Endothelial cell of umbilical vein (primary cell): ENCODE measurements around the gene HK1. TPM values are rescaled to one million over a fixed set of nuclear protein-coding genes. Genes with fewer than 3 reads are reported as not detected.

ENCODE experiments used
- BruUV-seq: library from RNA; stranded (reverse); fragments of 400-500 nt; replicated peaks from 2 replicates; lab custom pipeline; 2021; lab: Mats Ljungman, UMichigan
- CTCF ChIA-PET: fragments of 300-600, 350-600 bp; sonication (Branson Sonifier 250); formaldehyde crosslinking; loops from one replicate; lab custom pipeline; 2021; ENCODE audit warnings: antibody characterized with exemption, inconsistent platforms; lab: Charles Lee
- POLR2A ChIA-PET: fragments of 300-600, 350-600 bp; sonication (Branson Sonifier 250); formaldehyde crosslinking; loops from one replicate; lab custom pipeline; 2021; ENCODE audit warnings: antibody characterized with exemption, inconsistent platforms; lab: Charles Lee
- DNase-seq: peaks from one replicate; pipeline ENCODE4 v3.0.0-alpha.2; 2011; ENCODE audit warnings: low read depth, low spot score
- FAIRE-seq: peaks from 2 replicates; lab custom pipeline; 2011; peaks lifted over from hg19 to GRCh38; lab: Jason Lieb, UNC
- H2AFZ ChIP-seq: 2 replicates; pipeline ENCODE4 v1.6.0; 2012; ENCODE audit warnings: low read depth, low read length, control low read depth, inconsistent platforms
- H3K27ac ChIP-seq: 2 replicates; pipeline ENCODE4 v1.5.1; 2011; ENCODE audit warnings: low read depth, mild to moderate bottlenecking, control low read depth, low read length, moderate library complexity; ENCODE audit not compliant: insufficient read depth
- H3K27me3 ChIP-seq, 2 experiments: 2 replicates each; pipeline versions ENCODE4 v1.6.0 to v1.6.1; 2011; ENCODE audit warnings: low read length in 2 of 2, mixed read lengths in 1 of 2; ENCODE audit not compliant: control insufficient read depth in 2 of 2, insufficient read depth in 2 of 2
- H3K36me3 ChIP-seq, 2 experiments: 2 replicates in 1 of 2; 3 replicates in 1 of 2; pipeline ENCODE4 v1.5.1; 2011; ENCODE audit warnings: low read length in 2 of 2, mild to moderate bottlenecking in 1 of 2, moderate library complexity in 1 of 2; ENCODE audit not compliant: control insufficient read depth in 2 of 2, insufficient read depth in 2 of 2; ENCODE audit errors: extremely low read depth in 1 of 2
- H3K4me1 ChIP-seq: 3 replicates; pipeline ENCODE4 v1.5.1; 2011; ENCODE audit warnings: mild to moderate bottlenecking, low read length; ENCODE audit not compliant: control insufficient read depth, insufficient read depth; ENCODE audit errors: extremely low read depth
- H3K4me2 ChIP-seq: 2 replicates; pipeline ENCODE4 v1.6.1; 2011; ENCODE audit warnings: low read length, control low read depth, mixed read lengths; ENCODE audit not compliant: insufficient read depth
- H3K4me3 ChIP-seq, 3 experiments: fragments of 200-600 bp in 1 of 3; sonication (generic), shearing (Covaris generic) in 1 of 3; replicated peaks in 1 of 3; 2 replicates each; pipeline ENCODE4 v1.5.1; 2011 to 2016; ENCODE audit warnings: control low read depth in 3 of 3, low read length in 3 of 3, mild to moderate bottlenecking in 2 of 3, inconsistent platforms in 1 of 3, low read depth in 1 of 3, moderate library complexity in 1 of 3; ENCODE audit not compliant: insufficient read depth in 1 of 3
- H3K79me2 ChIP-seq: 2 replicates; pipeline ENCODE4 v1.6.0; 2012; ENCODE audit warnings: low read length, inconsistent platforms; ENCODE audit not compliant: control insufficient read depth, insufficient read depth
- H3K9ac ChIP-seq: replicated peaks from 2 replicates; pipeline ENCODE3; 2011; ENCODE audit warnings: low read length, control low read depth; ENCODE audit not compliant: insufficient read depth; ENCODE audit errors: extremely low read depth
- H3K9me1 ChIP-seq: replicated peaks from 3 replicates; pipeline ENCODE4 v1.6.0; 2011; ENCODE audit warnings: mild to moderate bottlenecking, low read length; ENCODE audit not compliant: control insufficient read depth, insufficient read depth; ENCODE audit errors: extremely low read depth
- H3K9me3 ChIP-seq: replicated peaks from 2 replicates; pipeline ENCODE4 v1.5.1; 2012; ENCODE audit warnings: low read length, inconsistent platforms; ENCODE audit not compliant: control insufficient read depth, insufficient read depth
- H4K20me1 ChIP-seq: replicated peaks from 2 replicates; pipeline ENCODE3; 2011; ENCODE audit warnings: mild to moderate bottlenecking, low read length; ENCODE audit not compliant: control insufficient read depth, insufficient read depth; ENCODE audit errors: extremely low read depth
- CTCF ChIP-seq, 2 donors: IDR thresholded peaks; 1 replicate in 1 of 2; 2 replicates in 1 of 2; pipeline ENCODE4 v1.5.1; 2011; ENCODE audit warnings: low read length in 2 of 2, mild to moderate bottlenecking in 2 of 2, moderate library complexity in 2 of 2, control low read depth in 1 of 2, inconsistent platforms in 1 of 2, low read depth in 1 of 2; ENCODE audit not compliant: insufficient read depth in 1 of 2; ENCODE audit errors: extremely low read depth in 1 of 2
- EZH2 ChIP-seq: IDR thresholded peaks from 2 replicates; pipeline ENCODE4 v1.6.1; 2012; ENCODE audit warnings: borderline replicate concordance, low read depth, mild to moderate bottlenecking, moderate library complexity, low read length, inconsistent platforms; ENCODE audit not compliant: severe bottlenecking
- GATA2 ChIP-seq: IDR thresholded peaks from 2 replicates; pipeline ENCODE4 v1.7.0; 2011; ENCODE audit warnings: low read depth, mild to moderate bottlenecking, moderate library complexity, mixed read lengths, low read length; ENCODE audit not compliant: insufficient read length, insufficient read depth
- JUN ChIP-seq: IDR thresholded peaks from 2 replicates; pipeline ENCODE4 v1.6.1; 2011; ENCODE audit warnings: borderline replicate concordance, low read depth; ENCODE audit not compliant: insufficient read length, insufficient read depth
- MYC ChIP-seq: IDR thresholded peaks from one replicate; pipeline ENCODE4 v1.6.1; 2011; ENCODE audit warnings: mild to moderate bottlenecking, low read depth, low read length
- POLR2A ChIP-seq: IDR thresholded peaks from 2 replicates; pipeline ENCODE4 v1.6.1; 2012; ENCODE audit warnings: low read depth, mild to moderate bottlenecking, control low read depth, low read length
- POLR2AphosphoS5 ChIP-seq: IDR thresholded peaks from 2 replicates; pipeline ENCODE4 v1.6.1; 2012; ENCODE audit warnings: low read depth, mild to moderate bottlenecking, control low read depth, low read length, moderate library complexity; ENCODE audit not compliant: insufficient read depth
- dilution Hi-C: fragments of 300-500 bp; cut with MboI; formaldehyde crosslinking; loops from one replicate; pipeline ENCODE4 v1.15.0; 2019; ENCODE audit warnings: low sequenced_read_pairs; ENCODE audit not compliant: extremely low pct_ligation_motif_present
- intact Hi-C: fragments of 100-400 bp; cut with micrococcal nuclease; formaldehyde crosslinking; loops from one replicate; pipeline ENCODE4 v1.10.0; 2022
- polyA plus RNA-seq, 4 experiments: library from polyadenylated mRNA; depleted of rRNA in 3 of 4; stranded (reverse) in 3 of 4; unstranded in 1 of 4; fragments of >200 nt; gene quantifications; 2 replicates each; pipeline versions ENCODE4 v1.2.1 to v1.2.3, GENCODE V29; 2011 to 2012; ENCODE audit warnings: missing spikeins in 1 of 4
- total RNA-seq: library from RNA; stranded (reverse); gene quantifications from 2 replicates; pipeline ENCODE4 v1.2.3, GENCODE V29; 2021
- TF ChIP-seq, protein P1 (sequence below): IDR thresholded peaks from 2 replicates; pipeline ENCODE4 v1.6.1; 2011; ENCODE audit not compliant: insufficient read depth, insufficient read length

HK1 gene
- total and polyA plus RNA-seq, 2 donors (not counting 3 experiments of a cell fraction or from before 2014, with no cell fraction given) = 50.8 to 121 TPM

- Histone ChIP-seq H3K9me3 (no peaks in the 10 kb centered on the region), H3K27ac (no peak overlapping the region), H3K27me3 (no peaks in the 10 kb centered on the region), H2AFZ (no peak overlapping the region), H3K9me1 (no peaks in the 10 kb centered on the region), H3K4me3 (no peak overlapping the region), H3K79me2 (no peaks in the 10 kb centered on the region), H3K4me2 (no peak overlapping the region), H3K4me1 (peaks cover 8% of the 10 kb centered on the region), H4K20me1 (no peaks in the 10 kb centered on the region), H3K36me3 (no peaks in the 10 kb centered on the region), H3K9ac (no peak overlapping the region)
- CTCF ChIA-PET = interaction anchor here (0.6 to 4.3 kb wide), 4 partner anchors 12 to 73 kb away, joined by 3 to 16 read pairs (median 4); no protein-coding TSS in a partner anchor
- no TSS peak for BruUV-seq
- TF ChIP-seq, protein P1, sequence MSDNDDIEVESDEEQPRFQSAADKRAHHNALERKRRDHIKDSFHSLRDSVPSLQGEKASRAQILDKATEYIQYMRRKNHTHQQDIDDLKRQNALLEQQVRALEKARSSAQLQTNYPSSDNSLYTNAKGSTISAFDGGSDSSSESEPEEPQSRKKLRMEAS = no peak
- TF ChIP-seq GATA2 (no peak), CTCF (IDR thresholded peaks at IDR 0.05; ENCODE audit: extremely low read depth in 1 of 2, insufficient read depth in 1 of 2, low read depth in 1 of 2, low read length in 2 of 2) (no peak), JUN (no peak), MYC (no peak), POLR2A (no peak), POLR2AphosphoS5 (no peak), EZH2 (no peak)
- DNase-seq = no peak
- intact Hi-C loops (no loop called here), dilution Hi-C loops (no loop called here)
- POLR2A ChIA-PET = no interaction called here
- FAIRE-seq = no peak
These were observed 156.6 kb downstream of the HK1 start for GRCh38 chr10:69434926-69435325.
